HG03520 (cell line): Measurements from ENCODE around the gene LEMD2.
A peak's percentile ranks its signal among the peaks of the same experiment; 100 is the strongest.
"Not testable (repeated sequence)": the region's sequence is repeated elsewhere in the genome, so short reads cannot be mapped to it uniquely, and the experiment has no call there.

Experiments
- ATAC-seq: cut with Tn5 transposase; IDR thresholded peaks from one replicate; pipeline ENCODE4 v1.9.1; 2021; ENCODE audit warnings: mild to moderate bottlenecking, moderate library complexity; ENCODE audit not compliant: unreplicated experiment

Gene LEMD2

GRCh38 chr6:33788694-33789549 lies at the start of gene LEMD2:
TSS of gene LEMD2 (minus strand) at chr6:33789130. CDS start at chr6:33789116, 14 bp downstream.
- ATAC-seq: peak; percentile 85

DNA sequence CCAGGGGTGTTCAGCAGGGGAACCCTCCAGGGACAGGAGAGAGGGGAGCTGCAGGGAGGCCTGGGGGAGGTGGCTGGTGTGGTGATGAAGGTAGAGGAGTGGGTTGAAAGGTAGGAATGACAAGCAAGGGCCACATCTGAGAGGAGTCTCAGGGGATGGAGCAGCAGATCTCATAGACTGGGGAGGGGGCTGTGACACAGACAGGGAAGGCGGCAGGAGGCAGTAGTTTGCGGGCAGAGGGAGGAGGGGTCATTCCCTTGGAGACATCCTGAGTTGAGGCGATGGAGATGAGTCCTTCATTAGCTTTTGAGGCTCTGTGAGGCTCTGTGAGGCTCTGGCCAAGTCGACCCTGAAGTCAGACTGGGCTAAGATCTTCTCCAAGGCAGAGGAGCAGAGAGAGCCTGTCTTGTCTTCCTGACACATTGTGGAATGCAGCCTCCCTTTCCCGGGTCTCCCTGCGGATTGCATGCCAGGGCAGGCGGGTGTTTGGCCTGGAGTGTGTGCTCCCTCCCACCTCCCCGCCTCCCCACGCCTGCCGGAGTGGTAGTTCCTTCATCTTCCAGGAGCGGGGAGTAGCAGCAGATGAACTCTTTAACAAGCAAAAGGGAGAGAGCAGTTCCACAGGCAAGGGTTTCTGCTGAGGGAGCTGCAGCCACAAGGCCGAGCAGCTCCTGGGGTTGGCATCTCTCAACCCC lies 49.2 kb upstream of the LEMD2 start:
- ATAC-seq: no peak

DNA sequence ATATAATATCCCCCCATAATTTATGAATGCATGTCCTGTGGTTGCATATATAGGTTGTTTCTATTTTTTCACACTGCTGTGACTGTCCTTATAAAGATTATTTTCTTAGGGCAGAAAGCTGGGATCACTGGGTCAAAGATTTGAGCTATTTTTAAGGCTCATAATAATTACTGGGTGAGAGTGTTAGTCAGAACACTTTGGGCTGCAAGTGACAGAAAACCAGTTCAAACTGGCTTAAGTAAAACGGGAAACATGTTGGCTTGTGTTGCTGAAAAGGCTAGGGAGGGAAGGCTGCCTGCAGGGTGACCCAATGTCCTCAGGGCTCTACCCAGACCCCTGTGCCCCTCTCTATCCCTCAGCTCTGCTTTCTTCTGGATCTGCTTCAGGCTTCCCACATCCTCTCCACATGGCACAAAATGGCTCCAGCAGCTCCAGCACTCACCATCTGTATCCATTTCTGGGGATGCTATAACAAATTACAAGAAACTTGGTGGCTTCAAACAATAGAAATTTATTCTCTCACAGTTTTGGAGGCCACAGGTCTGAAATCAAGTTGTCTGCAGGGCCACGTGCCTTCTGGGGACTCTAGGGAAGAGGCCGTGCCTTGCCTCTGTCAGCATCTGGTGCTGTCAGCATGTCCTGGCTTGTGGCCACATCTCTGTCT lies 48.0 kb upstream of the LEMD2 start:
- ATAC-seq: no peak

GRCh38 chr6:33834401-33835392 lies 45.8 kb upstream of the LEMD2 start:
- ATAC-seq: no peak

GRCh38 chr6:33833599-33833998 lies 44.7 kb upstream of the LEMD2 start:
- ATAC-seq: no peak

DNA sequence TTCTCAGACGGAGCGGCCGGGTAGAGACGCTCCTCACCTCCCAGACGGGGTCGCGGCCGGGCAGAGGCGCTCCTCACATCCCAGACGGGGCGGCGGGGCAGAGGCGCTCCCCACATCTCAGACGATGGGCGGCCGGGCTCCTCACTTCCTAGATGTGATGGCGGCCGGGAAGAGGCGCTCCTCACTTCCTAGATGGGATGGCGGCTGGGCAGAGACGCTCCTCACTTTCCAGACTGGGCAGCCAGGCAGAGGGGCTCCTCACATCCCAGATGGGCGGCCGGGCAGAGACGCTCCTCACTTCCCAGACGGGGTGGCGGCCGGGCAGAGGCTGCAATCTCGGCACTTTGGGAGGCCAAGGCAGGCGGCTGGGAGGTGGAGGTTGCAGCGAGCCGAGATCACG lies 43.9 kb upstream of the LEMD2 start:
- ATAC-seq: not testable (repeated sequence)

GRCh38 chr6:33831725-33832124 lies 42.8 kb upstream of the LEMD2 start:
- not testable (repeated sequence) for ATAC-seq

- ATAC-seq: no peak
These were observed 41.8 kb upstream of the LEMD2 start for GRCh38 chr6:33830635-33831240.

GRCh38 chr6:33828764-33829731 lies 40.1 kb upstream of the LEMD2 start:
- ATAC-seq: no peak

- no peak for ATAC-seq
These were observed 39.5 kb upstream of the LEMD2 start for GRCh38 chr6:33828452-33828763.

GRCh38 chr6:33827546-33828451 lies 38.9 kb upstream of the LEMD2 start:
- no peak for ATAC-seq

- no peak for ATAC-seq
These were observed 37.6 kb upstream of the LEMD2 start for GRCh38 chr6:33826537-33826936.

DNA sequence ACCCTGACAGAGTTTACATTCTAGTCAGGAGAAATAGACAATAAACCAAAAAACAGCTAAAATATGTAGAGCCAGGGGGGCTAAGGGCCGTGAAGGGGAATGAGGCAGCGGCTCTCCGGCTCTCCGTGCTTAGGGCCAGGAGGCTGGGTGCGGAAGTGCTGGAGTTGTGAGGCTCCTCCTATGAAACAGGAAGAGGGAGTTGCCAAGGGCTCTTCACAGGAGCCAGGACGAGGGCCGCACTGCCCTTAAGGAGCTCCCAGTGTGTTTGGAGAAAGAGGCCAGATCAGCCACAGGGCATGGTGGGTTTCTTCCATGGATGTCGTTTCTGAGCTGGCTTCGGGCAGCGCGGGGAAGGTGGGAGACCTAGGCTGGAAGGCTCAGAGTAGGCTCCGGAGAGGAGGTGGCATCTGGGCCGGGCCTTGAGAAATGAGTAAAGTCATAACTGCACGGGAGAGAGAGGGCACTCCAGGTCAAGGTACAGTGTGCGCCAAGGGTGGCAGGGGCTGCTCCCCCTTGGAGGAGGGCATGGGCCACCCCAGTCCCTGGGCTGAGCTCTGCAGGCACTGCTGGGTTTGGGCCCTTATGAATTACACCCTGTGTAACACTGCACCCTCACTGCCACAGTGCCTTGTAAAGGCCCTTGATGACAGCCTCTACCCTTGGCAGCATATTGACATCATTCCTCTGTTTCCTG lies 35.7 kb upstream of the LEMD2 start:
- ATAC-seq: no peak

GRCh38 chr6:33823806-33824205 lies 34.9 kb upstream of the LEMD2 start:
- ATAC-seq: no peak

GRCh38 chr6:33822575-33823395 lies 33.9 kb upstream of the LEMD2 start:
- ATAC-seq: no peak

DNA sequence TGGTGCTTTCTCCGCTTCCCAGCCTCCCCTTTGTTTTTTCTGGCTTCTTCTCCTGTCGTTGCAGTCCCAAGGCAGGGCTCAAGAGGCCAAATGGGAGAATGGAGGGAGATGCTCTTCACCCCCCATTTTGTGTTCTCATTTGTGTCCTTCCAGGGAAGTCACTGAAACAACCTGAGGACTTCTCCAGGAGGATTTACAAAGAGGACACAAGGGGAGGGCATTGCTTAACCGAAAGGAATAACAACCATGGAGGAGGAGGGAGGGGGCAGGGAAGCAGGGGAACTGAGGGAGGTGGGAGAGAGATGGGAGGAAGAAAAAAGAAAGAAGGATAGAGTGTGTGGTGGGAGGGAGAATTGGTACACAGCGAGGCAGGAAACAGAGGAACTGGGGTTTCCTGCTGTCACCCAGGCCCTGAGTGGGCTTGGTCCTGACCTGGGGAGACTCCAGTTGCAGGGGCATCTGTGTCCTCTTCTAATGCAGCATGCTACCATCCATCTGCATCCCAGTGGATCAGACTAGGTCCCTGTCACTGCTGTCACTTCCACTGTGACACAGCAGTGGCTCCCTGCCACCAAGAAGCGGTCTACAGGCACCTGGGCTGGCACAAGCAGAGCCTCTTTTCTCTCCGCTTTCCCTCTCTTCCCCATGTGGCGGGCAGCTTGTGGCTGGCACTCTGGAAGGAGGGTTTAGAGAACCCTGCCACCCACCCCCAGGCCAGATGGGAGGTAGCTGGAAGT lies 32.0 kb upstream of the LEMD2 start:
- no peak for ATAC-seq
